Measurements from ENCODE around the gene CGREF1.
"Not testable (repeated sequence)": the region's sequence is repeated elsewhere in the genome, so short reads cannot be mapped to it uniquely, and the experiment has no call there.

The CGREF1 gene

DNA sequence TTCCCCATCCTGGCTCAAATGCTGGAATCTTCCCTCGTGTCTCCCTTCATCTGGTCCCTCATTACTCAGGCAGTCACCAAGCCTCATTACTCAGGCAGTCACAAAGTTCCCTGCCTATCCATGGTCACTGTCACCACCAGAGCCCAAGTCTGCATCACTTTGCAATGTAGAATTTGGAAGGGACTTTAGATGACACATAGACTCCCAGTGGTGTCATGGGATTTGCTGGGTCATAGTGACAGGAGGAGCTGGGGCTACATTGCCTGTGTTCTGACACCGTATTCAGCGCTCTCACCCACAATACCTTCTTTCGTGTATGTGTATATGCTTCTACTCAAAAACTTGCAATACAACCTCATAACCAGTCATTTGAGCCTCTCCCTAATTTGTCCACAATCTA lies 42.6 kb downstream of the CGREF1 start:
- Histone ChIP-seq H3K4me2 (ENCODE audit: insufficient read depth, low read length, poor library complexity, severe bottlenecking) (no peak overlapping the region), H3K14ac (ENCODE audit: low read length) (no peak overlapping the region), H4K8ac (ENCODE audit: low read depth, low read length) (no peak overlapping the region), H3K4me3 (ENCODE audit: low read length in 2 of 2) (no peak overlapping the region), H3K4ac (ENCODE audit: low read length) (no peak overlapping the region), H2BK120ac (ENCODE audit: low read depth, low read length) (no peak overlapping the region), H3K79me1 (ENCODE audit: low read depth, low read length) (no peaks in the 10 kb centered on the region), H3K4me1 (ENCODE audit: control insufficient read depth in 2 of 2, insufficient read depth in 1 of 2, low read depth in 1 of 2, low read length in 2 of 2) (peaks cover 15 to 46% of the 10 kb centered on the region in 2 donors), H2BK12ac (ENCODE audit: low read length) (no peak overlapping the region), H2BK15ac (ENCODE audit: low read length) (no peak overlapping the region), H3K27me3 (ENCODE audit: control insufficient read depth in 3 of 3, insufficient read depth in 3 of 3, low read depth in 1 of 3, low read length in 3 of 3) (no peaks in the 10 kb centered on the region), H2AFZ (ENCODE audit: low read length) (no peak overlapping the region), H2BK5ac (ENCODE audit: low read length) (no peak overlapping the region), H2AK5ac (ENCODE audit: low read depth, low read length) (no peak overlapping the region), H4K91ac (ENCODE audit: low read depth, low read length, poor library complexity) (no peak overlapping the region), H3K9me3 (replicated peaks in 1 of 2; ENCODE audit: control insufficient read depth in 2 of 2, insufficient read depth in 1 of 2, low read depth in 1 of 2, low read length in 2 of 2) (no peaks in the 10 kb centered on the region), H3K9ac (ENCODE audit: low read depth, low read length, poor library complexity) (no peak overlapping the region), H3K36me3 (replicated peaks in 1 of 2; ENCODE audit: control insufficient read depth in 2 of 2, insufficient read depth in 2 of 2, low read length in 2 of 2) (no peaks in the 10 kb centered on the region), H3K27ac (replicated peaks; ENCODE audit: low read length) (no peak overlapping the region), H3K23ac (ENCODE audit: low read depth, low read length, poor library complexity) (no peak overlapping the region), H3K18ac (ENCODE audit: low read length) (no peak overlapping the region)
- no peak for DNase-seq (ENCODE audit: low spot score)
- no CpG with 5 or more reads among the region's 4 CpGs for WGBS, 2 donors (ENCODE audit: extremely low coverage in 2 of 2, insufficient read length in 2 of 2, insufficient replicate concordance in 1 of 2)

DNA sequence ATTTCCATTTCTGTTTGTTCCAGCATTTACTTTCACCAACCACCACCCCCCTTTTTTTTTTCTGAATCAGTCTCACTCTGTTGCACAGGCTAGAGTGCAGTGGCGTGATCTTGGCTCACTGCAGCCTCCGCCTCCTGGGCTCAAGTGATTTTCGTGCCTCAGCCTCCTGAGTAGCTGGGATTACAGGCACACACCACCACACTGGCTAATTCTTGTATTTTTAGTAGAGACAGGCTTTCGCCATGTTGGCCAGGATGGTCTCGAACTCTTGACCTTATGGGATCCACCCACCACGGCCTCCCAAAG lies 43.4 kb downstream of the CGREF1 start:
- H3K4me3 ChIP-seq (ENCODE audit: low read length in 2 of 2); H3K27ac ChIP-seq (replicated peaks; ENCODE audit: low read length); H2BK12ac ChIP-seq (ENCODE audit: low read length); H2BK5ac ChIP-seq (ENCODE audit: low read length); H2BK15ac ChIP-seq (ENCODE audit: low read length); H4K8ac ChIP-seq (ENCODE audit: low read depth, low read length); H3K36me3 ChIP-seq (replicated peaks in 1 of 2; ENCODE audit: control insufficient read depth in 2 of 2, insufficient read depth in 2 of 2, low read length in 2 of 2); H3K14ac ChIP-seq (ENCODE audit: low read length); DNase-seq (ENCODE audit: low spot score); H3K18ac ChIP-seq (ENCODE audit: low read length); H3K23ac ChIP-seq (ENCODE audit: low read depth, low read length, poor library complexity); H3K27me3 ChIP-seq (ENCODE audit: control insufficient read depth in 3 of 3, insufficient read depth in 3 of 3, low read depth in 1 of 3, low read length in 3 of 3); H3K79me1 ChIP-seq (ENCODE audit: low read depth, low read length); H2BK120ac ChIP-seq (ENCODE audit: low read depth, low read length); H3K9me3 ChIP-seq (replicated peaks in 1 of 2; ENCODE audit: control insufficient read depth in 2 of 2, insufficient read depth in 1 of 2, low read depth in 1 of 2, low read length in 2 of 2); H4K91ac ChIP-seq (ENCODE audit: low read depth, low read length, poor library complexity); H3K4ac ChIP-seq (ENCODE audit: low read length); H3K9ac ChIP-seq (ENCODE audit: low read depth, low read length, poor library complexity); H2AK5ac ChIP-seq (ENCODE audit: low read depth, low read length); H3K4me2 ChIP-seq (ENCODE audit: insufficient read depth, low read length, poor library complexity, severe bottlenecking): not testable (repeated sequence)
- peak overlapping the region; percentile 26 for H2AFZ ChIP-seq (ENCODE audit: low read length)
- H3K4me1 ChIP-seq (ENCODE audit: control insufficient read depth in 2 of 2, insufficient read depth in 1 of 2, low read depth in 1 of 2, low read length in 2 of 2) = peaks cover 17 to 43% of the 10 kb centered on the region in 2 donors
- no CpG with 5 or more reads among the region's 6 CpGs for WGBS, 2 donors (ENCODE audit: extremely low coverage in 2 of 2, insufficient read length in 2 of 2, insufficient replicate concordance in 1 of 2)

DNA sequence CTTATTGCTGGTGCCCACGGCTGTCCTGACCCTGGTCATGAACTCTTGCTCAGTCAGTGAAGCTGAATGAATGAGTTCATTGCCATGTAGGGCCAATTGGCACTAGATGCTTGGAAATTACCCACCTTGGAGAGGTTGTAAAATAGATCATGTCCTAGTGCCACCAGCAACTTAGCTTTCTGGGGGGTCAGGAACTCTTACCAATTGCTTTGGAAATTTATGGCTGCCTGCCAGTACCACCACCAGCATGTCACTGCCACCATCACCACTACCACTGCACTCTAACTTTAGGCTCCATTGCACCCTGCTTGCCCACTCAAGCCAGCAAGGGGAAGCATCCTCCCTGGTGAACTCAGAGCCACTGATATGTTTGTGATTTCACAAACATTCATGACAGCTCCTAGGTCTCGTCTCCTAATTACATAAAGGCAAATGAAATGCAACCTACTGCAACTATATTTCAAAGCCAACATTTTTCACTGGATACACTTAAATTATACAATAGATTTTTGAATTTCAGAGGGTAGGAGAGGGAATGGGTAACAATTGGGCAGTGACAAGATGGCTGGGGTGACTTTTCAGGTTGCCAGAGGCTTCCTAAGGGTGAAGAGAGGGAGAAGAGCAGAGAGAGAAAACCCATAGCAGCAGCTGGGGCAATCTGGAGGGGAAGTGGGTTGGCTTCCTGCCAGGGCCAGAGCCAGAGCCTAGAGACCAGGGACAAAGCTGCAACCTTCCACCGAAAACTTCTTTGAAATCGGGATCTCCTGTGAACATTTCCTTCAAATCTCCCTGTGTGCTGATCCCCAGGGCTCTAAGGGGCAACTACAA lies 44.0 kb downstream of the CGREF1 start:
- WGBS, 2 donors (ENCODE audit: extremely low coverage in 2 of 2, insufficient read length in 2 of 2, insufficient replicate concordance in 1 of 2) = no CpG with 5 or more reads among the region's 4 CpGs
- no peak overlapping the region for H3K9ac ChIP-seq (ENCODE audit: low read depth, low read length, poor library complexity)
- H2BK12ac ChIP-seq (ENCODE audit: low read length) = no peak overlapping the region
- no peak for DNase-seq (ENCODE audit: low spot score)
- peaks cover 19 to 41% of the 10 kb centered on the region in 2 donors for H3K4me1 ChIP-seq (ENCODE audit: control insufficient read depth in 2 of 2, insufficient read depth in 1 of 2, low read depth in 1 of 2, low read length in 2 of 2)
- no peaks in the 10 kb centered on the region for H3K9me3 ChIP-seq (replicated peaks in 1 of 2; ENCODE audit: control insufficient read depth in 2 of 2, insufficient read depth in 1 of 2, low read depth in 1 of 2, low read length in 2 of 2)
- H2AK5ac ChIP-seq (ENCODE audit: low read depth, low read length) = no peak overlapping the region
- H3K14ac ChIP-seq (ENCODE audit: low read length) = no peak overlapping the region
- peak overlapping the region; percentile 26 for H2AFZ ChIP-seq (ENCODE audit: low read length)
- H4K8ac ChIP-seq (ENCODE audit: low read depth, low read length) = no peak overlapping the region
- H2BK5ac ChIP-seq (ENCODE audit: low read length) = no peak overlapping the region
- H3K4me3 ChIP-seq (ENCODE audit: low read length in 2 of 2) = no peak overlapping the region
- no peak overlapping the region for H3K4me2 ChIP-seq (ENCODE audit: insufficient read depth, low read length, poor library complexity, severe bottlenecking)
- H3K36me3 ChIP-seq (replicated peaks in 1 of 2; ENCODE audit: control insufficient read depth in 2 of 2, insufficient read depth in 2 of 2, low read length in 2 of 2) = peaks cover under 1 to 7% of the 10 kb centered on the region in 2 donors
- no peak overlapping the region for H3K18ac ChIP-seq (ENCODE audit: low read length)
- H2BK15ac ChIP-seq (ENCODE audit: low read length) = no peak overlapping the region
- no peak overlapping the region for H3K23ac ChIP-seq (ENCODE audit: low read depth, low read length, poor library complexity)
- no peak overlapping the region for H3K4ac ChIP-seq (ENCODE audit: low read length)
- H3K27ac ChIP-seq (replicated peaks; ENCODE audit: low read length) = no peak overlapping the region
- no peak overlapping the region for H2BK120ac ChIP-seq (ENCODE audit: low read depth, low read length)
- H4K91ac ChIP-seq (ENCODE audit: low read depth, low read length, poor library complexity) = no peak overlapping the region
- no peaks in the 10 kb centered on the region for H3K27me3 ChIP-seq (ENCODE audit: control insufficient read depth in 3 of 3, insufficient read depth in 3 of 3, low read depth in 1 of 3, low read length in 3 of 3)
- H3K79me1 ChIP-seq (ENCODE audit: low read depth, low read length) = peaks cover 5% of the 10 kb centered on the region

DNA sequence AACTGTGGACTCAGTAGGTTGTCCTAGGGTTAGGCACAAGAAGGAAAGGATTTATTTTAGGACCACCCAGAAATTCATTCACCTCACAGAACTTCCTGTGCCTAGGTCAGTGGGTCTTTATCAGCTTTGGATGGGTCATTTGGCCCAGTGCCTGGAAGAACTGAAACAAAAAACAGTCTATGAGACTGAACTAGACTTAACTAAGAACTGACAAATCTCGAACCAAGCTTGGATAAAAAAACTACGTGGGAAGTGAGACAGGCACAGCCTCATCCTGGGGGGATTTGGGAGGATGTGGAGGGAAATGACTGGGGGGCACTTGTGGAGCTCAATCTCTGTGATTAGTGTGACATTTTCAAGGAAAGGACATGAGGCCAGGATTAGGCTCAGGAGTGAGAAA lies 45.1 kb downstream of the CGREF1 start:
- DNase-seq (ENCODE audit: low spot score) = no peak
- no peak overlapping the region for H3K27ac ChIP-seq (replicated peaks; ENCODE audit: low read length)
- no peak overlapping the region for H3K4ac ChIP-seq (ENCODE audit: low read length)
- H3K14ac ChIP-seq (ENCODE audit: low read length) = no peak overlapping the region
- no peaks in the 10 kb centered on the region for H3K9me3 ChIP-seq (replicated peaks in 1 of 2; ENCODE audit: control insufficient read depth in 2 of 2, insufficient read depth in 1 of 2, low read depth in 1 of 2, low read length in 2 of 2)
- no peak overlapping the region for H2BK15ac ChIP-seq (ENCODE audit: low read length)
- no peak overlapping the region for H2BK5ac ChIP-seq (ENCODE audit: low read length)
- H3K4me2 ChIP-seq (ENCODE audit: insufficient read depth, low read length, poor library complexity, severe bottlenecking) = no peak overlapping the region
- no peak overlapping the region for H3K23ac ChIP-seq (ENCODE audit: low read depth, low read length, poor library complexity)
- H2BK120ac ChIP-seq (ENCODE audit: low read depth, low read length) = no peak overlapping the region
- peaks cover 15 to 38% of the 10 kb centered on the region in 2 donors for H3K4me1 ChIP-seq (ENCODE audit: control insufficient read depth in 2 of 2, insufficient read depth in 1 of 2, low read depth in 1 of 2, low read length in 2 of 2)
- H2AFZ ChIP-seq (ENCODE audit: low read length) = no peak overlapping the region
- no CpG with 5 or more reads among the region's 2 CpGs for WGBS, 2 donors (ENCODE audit: extremely low coverage in 2 of 2, insufficient read length in 2 of 2, insufficient replicate concordance in 1 of 2)
- peaks cover 12 to 18% of the 10 kb centered on the region in 2 donors for H3K36me3 ChIP-seq (replicated peaks in 1 of 2; ENCODE audit: control insufficient read depth in 2 of 2, insufficient read depth in 2 of 2, low read length in 2 of 2)
- no peak overlapping the region for H3K4me3 ChIP-seq (ENCODE audit: low read length in 2 of 2)
- H2BK12ac ChIP-seq (ENCODE audit: low read length) = no peak overlapping the region
- H4K8ac ChIP-seq (ENCODE audit: low read depth, low read length) = no peak overlapping the region
- no peak overlapping the region for H2AK5ac ChIP-seq (ENCODE audit: low read depth, low read length)
- H3K27me3 ChIP-seq (ENCODE audit: control insufficient read depth in 3 of 3, insufficient read depth in 3 of 3, low read depth in 1 of 3, low read length in 3 of 3) = no peaks in the 10 kb centered on the region
- H4K91ac ChIP-seq (ENCODE audit: low read depth, low read length, poor library complexity) = no peak overlapping the region
- H3K9ac ChIP-seq (ENCODE audit: low read depth, low read length, poor library complexity) = no peak overlapping the region
- H3K79me1 ChIP-seq (ENCODE audit: low read depth, low read length) = peaks cover 5% of the 10 kb centered on the region
- H3K18ac ChIP-seq (ENCODE audit: low read length) = no peak overlapping the region

Measured in neuronal stem cell (in vitro differentiated cells).